Measurements from ENCODE around the gene ZNF136.

The ZNF136 gene

GRCh38 chr19:12194827-12195731, 32.2 kb downstream of the ZNF136 start:
- peak; percentile 10 for DNase-seq (ENCODE audit: low spot score)

GRCh38 chr19:12198136-12198535, 35.2 kb downstream of the ZNF136 start:
- DNase-seq (ENCODE audit: low spot score), result no peak

- DNase-seq (ENCODE audit: low spot score), result no peak
These were observed 37.0 kb downstream of the ZNF136 start for GRCh38 chr19:12199757-12200419.

GRCh38 chr19:12202250-12202649, 39.4 kb downstream of the ZNF136 start:
- DNase-seq (ENCODE audit: low spot score), result no peak

GRCh38 chr19:12205296-12205695, 42.4 kb downstream of the ZNF136 start:
- no peak for DNase-seq (ENCODE audit: low spot score)

GRCh38 chr19:12208221-12208620, 45.3 kb downstream of the ZNF136 start:
- no peak for DNase-seq (ENCODE audit: low spot score)

GRCh38 chr19:12217332-12217731, 54.4 kb downstream of the ZNF136 start:
- DNase-seq (ENCODE audit: low spot score), result no peak

- no peak for DNase-seq (ENCODE audit: low spot score)
These were observed 60.2 kb downstream of the ZNF136 start for GRCh38 chr19:12222980-12223630.

GRCh38 chr19:12224676-12225075, 61.8 kb downstream of the ZNF136 start:
- DNase-seq (ENCODE audit: low spot score), result no peak

GRCh38 chr19:12229990-12230389, 67.1 kb downstream of the ZNF136 start:
- DNase-seq (ENCODE audit: low spot score), result no peak

GRCh38 chr19:12230751-12231733, 68.1 kb downstream of the ZNF136 start:
- peak; percentile 7 for DNase-seq (ENCODE audit: low spot score)

- no peak for DNase-seq (ENCODE audit: low spot score)
These were observed 70.1 kb downstream of the ZNF136 start for GRCh38 chr19:12232961-12233360.

GRCh38 chr19:12237143-12237839, 74.4 kb downstream of the ZNF136 start:
- no peak for DNase-seq (ENCODE audit: low spot score)
